ENCODE measurements around the gene PKP3.
"Not testable (repeated sequence)": the region's sequence is repeated elsewhere in the genome, so short reads cannot be mapped to it uniquely, and the experiment has no call there.

PKP3 gene

DNA sequence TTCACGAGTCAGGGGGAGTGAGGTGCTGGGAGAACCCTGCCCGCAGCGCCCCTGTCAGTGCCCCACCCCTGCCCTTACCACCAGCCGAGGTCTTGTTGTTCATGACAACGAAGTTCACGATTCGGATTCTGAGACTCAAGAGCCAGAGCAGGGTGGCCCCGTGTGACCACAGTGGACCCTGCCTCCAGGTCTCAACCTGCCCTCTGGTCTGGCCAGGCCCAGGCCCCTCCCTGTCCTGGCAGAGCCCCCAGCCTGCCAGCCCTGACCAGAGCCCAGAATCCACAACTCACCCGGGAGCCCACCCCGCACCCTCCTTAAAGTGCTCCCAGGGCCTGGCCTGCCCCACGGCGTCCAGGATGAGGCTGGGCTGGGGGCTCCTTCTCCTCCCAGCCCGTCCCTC lies 37.9 kb downstream of the PKP3 start:
- DNase-seq: no peak

DNA sequence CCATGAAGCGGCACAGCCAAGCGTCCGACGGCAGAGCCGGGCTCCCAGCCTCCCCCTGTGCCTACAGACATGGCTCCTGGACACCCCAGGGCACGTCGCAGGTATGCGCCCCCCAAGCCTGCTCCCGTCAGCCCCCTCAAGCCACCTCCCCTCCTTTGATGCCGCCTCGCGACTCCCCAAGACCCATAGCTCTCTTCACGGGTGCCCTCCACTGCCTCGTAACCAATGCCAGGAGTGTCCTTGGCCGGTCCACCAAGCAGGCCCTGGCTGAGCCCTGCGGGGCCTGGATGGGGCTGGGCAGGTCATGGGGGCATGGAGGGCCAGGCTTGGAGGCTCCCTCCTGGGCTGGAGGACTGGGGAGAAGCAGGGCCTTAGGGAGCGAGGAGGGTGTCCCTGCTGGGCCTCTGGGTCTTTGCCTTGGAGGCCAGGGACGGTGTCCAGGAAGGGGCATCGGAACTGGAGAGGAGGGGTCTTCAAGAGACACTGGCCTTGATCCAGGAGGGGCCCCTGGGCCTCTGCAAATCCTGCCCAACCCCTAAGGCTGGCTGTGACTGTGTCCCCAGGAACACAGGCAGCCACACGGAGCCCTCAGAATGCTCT lies 38.6 kb downstream of the PKP3 start:
- no peak for DNase-seq

DNA sequence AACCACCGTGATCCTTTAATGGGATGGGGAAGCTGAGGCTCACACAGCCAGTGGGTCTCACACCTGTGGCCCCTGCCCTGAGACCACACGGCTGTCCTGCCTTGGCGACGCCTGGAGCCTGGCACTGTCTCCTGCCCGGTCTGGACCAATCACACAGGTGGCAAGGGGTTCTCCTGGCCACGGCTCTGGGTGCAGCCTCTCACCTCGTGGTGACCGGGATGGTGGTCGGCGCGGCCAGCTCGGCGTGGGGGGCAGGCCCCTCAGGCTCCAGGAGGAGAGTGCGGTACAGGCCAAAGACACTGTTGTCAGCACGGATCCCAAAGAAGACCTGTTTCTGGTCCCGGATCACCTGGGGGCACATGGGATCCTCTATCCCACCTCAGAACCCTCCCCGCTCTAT lies 39.1 kb downstream of the PKP3 start:
- no peak for DNase-seq

DNA sequence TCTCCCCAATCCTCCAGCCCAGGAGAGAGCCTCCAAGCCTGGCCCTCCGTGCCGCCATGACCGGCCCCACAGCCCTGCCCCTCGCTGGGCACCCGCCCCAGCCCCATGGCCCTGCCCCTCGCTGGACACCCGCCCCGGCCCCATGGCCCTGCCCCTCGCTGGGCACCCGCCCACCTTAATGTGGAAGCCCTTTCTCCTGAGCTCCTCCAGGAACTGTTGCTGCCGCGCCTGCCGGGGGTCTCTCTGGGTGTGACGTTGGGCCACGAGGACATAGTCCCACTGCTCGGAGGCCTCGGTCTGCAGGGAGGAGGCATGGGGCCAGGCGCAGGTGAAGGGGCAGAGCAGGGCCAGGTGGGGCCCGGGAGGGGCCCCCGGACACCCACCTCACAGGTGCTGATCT lies 39.6 kb downstream of the PKP3 start:
- DNase-seq: no peak

DNA sequence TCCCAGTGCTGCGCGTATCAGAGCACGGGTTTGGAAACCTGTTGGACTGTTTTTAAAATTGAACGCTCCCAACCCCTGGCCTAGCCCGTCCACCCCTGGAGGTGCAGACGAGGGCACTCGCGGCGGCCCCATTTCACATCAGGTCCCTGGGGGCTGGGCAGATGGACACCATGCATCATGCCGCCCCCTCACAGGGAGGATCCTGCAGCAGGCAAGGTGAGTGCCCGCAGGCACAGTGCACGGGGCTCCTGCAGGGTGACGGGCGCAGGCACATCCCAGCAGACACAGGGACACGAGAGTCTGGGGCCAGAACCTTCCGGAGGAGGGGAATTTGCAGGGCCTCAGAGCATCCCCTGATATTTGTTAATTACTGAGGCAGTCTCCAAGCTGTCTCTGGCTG lies 40.5 kb downstream of the PKP3 start:
- DNase-seq: no peak

DNA sequence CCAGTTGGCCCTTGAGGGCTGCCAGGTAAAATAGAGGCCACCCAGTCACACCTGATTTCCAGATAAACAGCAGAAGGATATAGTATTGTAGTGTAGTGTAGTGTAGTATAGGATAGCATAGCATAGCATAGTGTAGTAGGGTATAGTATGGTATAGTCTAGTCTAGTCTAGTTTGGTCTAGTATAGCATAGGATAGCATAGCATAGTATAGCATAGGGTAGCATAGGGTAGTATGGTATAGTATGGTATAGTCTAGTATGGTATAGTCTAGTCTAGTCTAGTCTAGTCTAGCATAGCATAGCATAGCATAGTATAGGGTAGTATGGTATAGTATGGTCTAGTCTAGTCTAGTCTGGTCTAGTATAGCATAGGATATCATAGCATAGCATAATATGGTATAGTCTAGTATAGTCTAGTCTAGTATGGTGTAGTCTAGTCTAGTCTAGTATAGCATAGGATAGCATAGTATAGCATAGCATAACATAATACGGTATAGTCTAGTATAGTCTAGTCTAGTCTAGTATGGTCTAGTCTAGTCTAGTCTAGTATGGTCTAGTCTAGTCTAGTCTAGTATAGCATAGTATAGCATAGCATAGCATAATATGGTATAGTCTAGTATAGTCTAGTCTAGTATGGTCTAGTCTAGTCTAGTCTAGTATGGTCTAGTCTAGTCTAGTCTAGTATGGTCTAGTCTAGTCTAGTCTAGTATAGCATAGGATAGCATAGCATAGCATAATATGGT lies 41.2 kb downstream of the PKP3 start:
- not testable (repeated sequence) for DNase-seq

DNA sequence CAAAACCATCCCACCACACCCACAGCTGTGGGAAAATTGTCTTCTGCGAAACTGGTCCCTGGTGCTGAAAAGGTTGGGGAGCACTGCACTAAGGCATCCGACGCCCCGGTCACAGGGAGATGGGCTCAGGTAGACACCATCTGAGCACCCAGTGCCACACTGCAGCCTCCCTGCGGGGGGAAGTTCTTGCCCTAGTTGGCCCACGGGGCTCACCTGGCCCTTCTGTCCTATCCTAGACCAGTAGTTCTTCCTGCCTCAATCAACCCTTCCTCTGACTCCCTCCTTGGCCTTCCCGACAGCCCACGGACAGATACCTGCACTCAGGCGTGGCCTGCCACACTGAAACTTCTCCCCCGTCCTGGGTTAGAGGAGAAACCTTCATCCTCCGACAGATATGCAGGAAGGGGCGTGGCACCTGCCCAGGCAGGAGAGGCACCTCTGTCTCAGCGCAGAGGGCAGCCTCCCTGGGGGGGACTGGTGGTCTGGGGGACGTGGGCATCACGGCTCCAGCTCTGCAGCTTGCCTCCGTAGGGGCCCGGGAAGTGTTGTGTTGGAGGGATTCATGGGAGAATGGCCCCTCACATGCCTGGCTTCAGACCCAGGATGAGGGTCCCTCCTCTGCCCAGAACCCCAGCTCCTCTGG lies 43.3 kb downstream of the PKP3 start:
- DNase-seq: no peak

DNA sequence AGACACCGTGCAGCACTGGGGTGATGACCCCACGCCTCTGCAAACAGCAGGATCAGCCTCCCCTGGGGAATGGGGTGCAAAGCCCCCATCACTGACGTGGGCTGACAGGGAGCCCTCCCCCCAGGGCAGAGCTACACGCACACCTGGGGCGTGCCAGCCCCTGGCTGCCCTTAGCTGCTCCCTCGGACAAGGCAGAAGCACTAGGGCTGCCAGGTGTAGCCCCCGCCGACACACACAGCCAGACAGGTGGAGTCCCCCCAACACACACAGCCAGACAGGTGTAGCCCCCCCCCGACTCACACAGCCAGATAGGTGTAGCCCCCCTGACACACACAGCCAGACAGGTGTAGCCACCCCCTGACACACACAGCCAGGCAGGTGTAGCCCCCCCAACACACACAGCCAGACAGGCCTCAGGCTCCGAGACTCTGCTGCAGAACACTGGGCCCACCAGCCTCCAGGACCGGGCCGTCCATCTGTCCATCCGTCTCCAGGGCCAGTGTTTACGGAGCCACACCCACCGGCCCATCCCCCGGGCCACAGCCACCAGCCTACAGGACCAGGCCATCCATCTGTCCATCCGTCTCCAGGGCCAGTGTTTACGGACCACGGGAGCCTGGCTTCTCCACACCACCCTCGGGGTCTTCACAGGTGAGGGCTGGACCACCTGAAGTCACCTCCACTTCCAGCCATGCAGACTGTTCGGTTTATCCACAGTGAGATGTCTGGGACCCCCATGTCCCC lies 44.3 kb downstream of the PKP3 start:
- no peak for DNase-seq

DNA sequence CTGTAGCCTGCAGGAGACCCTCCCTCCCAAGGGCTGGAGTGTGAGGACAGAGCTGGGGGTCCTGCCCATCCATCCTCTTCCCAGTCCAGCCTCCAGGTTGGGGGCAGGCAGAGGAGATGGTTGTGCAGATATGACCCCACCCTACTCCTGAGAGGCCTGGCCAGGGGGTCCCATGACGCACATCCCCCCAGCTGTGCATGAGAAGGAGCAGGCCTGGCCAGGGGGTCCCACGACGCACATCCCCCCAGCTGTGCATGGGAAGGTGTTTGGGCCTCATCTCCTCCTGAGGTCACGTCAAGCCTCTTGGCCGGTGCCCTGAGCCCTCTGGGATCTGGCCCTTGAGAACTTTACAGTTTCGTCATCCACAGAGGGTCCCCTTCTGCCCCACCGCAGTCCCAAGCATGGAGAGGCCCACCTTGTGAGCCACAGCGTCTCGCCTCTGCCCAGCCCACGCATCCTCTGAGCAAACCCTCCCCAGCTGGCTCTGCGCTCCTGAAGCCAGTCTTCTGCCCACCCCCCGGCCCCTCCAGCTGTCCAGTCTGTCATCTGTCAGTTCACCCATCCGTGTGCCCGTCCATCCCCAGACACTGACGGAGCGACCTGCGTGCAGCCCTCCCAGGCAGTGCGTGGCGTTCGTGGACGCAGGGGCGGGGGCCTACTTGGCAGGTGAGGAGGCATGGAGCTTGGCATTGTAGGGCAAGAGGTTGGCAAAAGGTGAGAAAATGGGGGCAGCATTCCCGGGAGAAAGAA lies 45.5 kb downstream of the PKP3 start:
- no peak for DNase-seq

DNA sequence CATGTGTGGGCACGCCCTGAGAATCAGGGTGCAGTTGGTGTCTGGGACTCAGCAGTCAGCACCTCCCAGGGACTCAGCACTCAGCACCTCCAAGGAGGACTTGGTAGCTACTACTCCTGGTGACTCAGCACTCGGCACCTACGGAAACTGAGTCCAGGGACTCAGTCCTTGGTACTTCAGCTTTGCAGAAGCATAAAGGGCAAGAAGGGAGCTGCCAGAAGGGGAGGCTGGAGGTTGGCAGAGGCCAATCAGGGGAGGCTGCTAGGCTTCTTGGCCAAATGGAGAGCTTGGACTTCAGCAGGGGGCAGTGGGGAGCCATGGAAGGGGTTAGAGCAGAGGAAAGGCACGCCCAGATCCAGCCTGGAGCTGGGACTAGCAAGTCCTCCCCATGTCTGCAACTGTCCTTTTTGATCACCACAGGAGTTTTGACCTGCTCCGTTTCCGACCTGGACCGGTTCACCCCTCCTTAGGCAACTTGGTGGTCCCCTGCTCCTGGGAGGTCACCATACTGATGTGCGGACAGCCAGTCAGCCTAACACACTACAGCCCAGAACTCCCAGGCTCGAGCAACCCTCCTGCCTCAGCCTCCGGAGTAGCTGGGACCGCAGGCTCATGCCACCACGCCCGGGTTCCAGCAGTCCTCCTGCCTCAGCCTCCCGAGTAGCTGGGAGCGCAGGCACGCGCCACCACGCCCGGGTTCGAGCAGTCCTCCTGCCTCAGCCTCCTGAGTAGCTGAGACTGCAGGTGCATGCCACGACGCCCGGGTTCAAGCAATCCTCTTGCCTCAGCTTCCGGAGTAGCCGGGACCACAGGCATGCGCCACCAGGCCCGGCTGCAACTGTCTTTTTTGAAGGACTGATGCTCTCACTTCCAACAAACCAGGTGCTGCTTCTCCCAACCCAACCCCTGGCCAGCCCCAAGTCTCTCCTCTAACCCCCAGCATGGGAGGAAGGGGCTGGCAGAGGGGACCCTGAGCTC lies 46.3 kb downstream of the PKP3 start:
- no peak for DNase-seq

DNA sequence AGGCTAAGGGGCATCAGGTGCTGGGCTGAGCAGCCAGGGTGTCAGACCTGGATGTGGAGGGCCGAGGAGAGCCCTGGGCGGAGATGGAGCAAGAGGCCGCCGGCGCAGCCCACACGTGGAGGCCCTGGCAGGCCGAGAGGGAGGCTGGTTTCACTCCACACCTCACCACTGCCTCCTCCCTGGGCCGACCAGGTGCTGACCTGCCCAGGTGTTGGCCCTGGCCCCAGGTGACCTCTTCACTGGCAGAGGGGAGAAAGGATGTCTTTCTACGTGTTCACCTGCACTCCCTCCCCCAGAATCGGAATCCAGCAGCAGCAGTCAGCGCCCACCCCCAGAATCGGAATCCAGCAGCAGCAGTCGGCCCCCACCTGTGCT lies 47.0 kb downstream of the PKP3 start:
- no peak for DNase-seq

DNA sequence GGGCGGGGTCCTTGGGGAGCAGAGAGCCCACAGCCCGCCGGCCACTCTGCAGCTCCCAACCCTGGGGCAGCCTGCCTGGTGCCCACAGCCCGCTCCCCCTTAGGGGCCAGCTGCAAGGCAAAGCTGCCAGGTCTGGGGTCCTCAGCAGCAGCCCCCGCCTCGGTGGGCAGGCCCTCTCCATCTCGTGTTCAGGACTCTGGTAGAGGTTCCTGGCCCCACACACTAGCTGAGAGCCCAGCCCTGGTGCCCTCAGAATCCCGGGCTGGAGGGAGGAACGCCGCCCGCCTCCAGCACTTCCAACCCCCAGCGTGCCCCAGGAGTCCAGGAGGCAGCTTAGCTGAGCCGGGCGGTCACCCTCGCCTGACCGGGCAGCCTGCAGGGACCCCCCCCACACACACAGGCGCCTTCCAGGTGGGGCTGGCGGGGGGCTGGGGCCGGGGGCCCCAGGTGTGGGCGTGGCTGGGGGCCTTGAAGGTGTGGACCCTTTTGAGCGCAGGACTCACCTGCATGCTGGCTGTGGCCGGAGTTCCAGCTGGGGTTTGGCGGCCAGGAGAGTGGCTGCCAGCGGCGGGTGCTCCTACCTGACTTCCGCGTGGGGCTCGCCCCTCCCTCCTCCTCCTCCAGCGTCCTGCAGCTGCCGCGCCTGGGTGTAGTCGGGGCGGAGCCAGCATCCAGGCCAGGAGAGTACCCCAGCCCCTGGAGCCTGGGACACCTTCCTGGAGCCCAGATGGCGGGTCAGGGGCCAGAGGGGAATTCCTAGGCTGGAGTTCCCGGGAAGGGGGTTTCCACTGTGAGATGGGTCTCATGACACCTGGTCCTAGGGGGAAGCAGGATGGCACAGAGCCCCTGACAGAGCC lies 47.6 kb downstream of the PKP3 start, which contains the start of gene ANO9:
TSS of gene ANO9 (minus strand) at position 594 of the 857 bp plus-strand sequence. CDS start at position 509, 85 bp downstream.
- DNase-seq: no peak

DNA sequence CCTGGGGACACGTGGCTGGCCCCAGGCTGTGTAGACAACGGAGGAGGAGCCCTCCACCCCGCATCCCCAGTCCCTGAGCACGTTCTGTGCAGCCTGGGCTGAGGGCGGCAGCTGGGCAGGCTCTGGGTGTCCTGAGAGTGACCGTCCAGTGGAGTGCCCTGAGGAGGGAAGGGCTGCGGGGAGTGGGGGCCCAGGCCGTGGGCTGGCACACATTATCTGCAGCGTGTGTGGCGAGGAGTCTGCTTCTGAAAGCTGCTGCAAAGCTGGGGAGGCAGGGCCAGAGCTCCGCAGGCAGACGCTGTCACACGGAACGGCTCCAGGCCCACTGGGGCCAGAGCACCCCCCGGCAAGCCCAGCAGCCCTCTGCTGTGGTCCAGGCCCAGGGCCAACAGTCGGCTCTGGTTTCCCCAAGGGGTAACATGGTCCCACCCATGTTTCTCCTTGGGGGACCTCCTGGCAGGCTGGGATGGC lies 48.6 kb downstream of the PKP3 start:
- DNase-seq: no peak

DNA sequence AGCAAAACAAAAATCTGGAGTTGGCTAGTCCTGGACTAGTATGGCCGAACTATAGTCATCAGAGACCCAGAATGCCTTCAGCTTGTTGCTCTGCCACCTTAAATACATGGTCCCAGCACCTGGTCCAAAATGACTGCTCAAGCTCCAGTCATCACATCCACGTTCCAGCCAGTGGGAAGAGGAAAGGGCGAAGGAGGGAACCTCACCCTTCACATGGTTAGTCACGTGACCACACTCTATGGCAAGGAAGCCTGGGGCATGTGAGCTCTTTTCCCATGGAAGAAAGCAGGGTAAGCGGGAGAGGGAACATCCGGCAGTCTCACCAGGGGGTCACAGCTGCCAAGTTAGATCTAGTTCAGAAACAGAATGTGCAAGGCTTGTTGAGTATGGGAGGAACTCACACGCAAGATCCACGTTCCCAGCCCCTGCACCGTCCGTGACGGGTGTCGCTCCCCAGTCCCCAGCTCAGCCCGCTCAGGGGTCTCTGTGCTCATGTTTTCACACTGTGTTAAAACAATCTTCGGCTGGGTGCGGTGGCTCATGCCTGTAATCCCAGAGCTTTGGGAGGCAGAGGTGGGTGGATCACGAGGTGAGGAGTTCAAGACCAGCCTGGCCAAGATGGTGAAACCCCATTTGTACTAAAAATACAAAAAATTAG lies 49.7 kb downstream of the PKP3 start:
- no peak for DNase-seq

DNA sequence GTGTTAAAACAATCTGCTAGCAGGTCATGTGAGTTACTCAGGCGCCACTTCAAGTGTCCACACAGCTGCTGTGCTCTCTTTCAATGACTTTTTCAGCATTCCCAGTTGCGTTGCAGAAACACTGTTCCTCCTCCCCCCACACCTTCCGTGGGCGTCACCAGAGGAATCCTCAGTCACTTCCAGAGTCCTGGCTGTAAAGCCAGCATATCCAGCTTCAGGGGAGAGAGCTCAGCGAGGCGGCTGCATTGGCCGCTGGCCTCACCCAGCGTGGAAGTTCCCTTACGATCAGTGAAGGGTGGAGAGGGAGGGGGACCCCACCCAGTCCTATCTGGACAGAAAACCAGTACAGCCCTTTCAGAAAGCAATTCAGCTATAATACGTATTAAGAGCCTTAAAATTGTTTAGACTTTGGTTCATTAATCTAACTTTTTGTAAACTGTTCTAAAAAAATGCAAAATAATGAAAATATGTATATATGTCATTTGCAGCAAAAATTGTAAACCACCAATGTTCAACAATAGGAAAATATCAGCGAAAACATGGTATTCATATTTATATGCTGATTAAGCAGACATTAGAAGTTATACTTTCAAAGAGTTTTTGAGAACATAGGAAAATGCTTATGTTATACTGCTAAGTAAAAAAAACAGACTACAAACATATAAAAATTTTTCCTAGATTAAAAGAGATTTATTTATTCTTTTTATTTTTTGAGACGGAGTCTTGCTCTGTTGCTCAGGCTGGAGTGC lies 50.6 kb downstream of the PKP3 start:
- no peak for DNase-seq

DNA sequence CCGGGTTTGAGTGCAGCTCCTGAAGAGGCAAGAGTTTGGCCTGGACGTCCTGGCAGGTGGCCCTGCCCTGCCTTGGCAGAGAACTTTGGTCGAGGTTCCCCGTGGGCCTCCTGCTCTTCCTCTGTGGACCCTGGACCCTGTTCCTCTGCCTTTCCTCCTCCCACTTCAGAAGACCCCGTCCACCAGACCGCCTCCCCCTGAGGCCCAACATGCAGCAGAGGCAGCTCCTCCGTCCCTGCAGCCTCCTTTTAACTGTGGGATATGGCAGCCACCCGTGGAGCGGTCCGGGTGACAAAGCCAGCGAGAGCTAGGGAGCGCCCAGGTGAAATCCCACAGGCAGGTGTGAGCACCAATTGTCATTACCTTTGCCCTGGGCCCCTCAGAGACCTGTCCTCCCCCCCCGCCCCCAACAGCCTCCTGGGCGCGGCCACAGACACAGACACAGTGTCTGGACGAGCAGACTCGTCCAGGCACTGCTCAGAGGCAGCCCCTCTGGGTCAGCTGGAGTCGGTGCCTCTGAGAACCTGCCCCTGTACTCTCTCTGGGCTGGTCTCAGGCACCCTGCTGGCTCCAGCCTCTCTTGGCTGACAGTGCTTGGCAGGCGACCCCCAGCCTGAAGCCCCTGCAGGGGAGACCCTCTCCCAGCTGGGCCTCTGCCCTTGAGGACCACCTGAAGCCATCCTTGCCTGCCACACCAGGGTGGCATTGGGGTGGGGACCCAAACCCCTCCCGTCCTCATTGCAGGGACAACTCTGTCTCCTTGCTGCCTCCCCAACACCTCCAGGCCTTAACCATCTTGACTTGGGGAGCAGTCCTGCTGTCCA lies 52.0 kb downstream of the PKP3 start:
- no peak for DNase-seq

DNA sequence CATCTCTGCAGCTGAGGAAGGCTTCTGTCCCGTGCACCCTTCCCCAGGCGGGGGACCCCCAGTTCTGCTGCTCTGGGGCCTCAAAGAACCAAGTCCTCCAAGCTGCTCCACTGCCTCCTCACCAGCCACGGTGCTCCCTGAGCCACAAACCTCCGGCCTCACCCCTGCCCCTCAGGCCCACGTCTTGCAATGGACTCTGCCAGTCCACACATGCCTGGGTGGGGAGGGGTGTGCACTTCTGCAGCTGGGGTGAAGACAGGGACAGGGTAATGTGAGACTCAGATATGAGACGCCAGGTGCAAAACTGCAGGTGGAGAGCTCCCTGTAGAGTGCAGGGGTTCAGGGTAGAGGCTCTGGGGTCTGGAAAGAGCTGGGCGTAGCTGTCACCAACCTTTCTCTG lies 52.9 kb downstream of the PKP3 start:
- DNase-seq: no peak

Measured in 8988T (cell line).